Stomach (tissue), 9 donors: ENCODE data around the gene APLN. TPM values are rescaled to one million over a fixed set of nuclear protein-coding genes. Genes with fewer than 3 reads are reported as not detected.

Experiments used
- DNase-seq, 2 donors: peaks; one replicate each; pipeline versions ENCODE4 v3.0.0 to v3.0.0-alpha.2; 2013 to 2019
- H3K27ac ChIP-seq, 5 donors: fragments of 200-600 bp in 4 of 5; sonication (generic) in 4 of 5; one replicate each; pipeline ENCODE4 v1.5.1; 2013 to 2019; ENCODE audit warnings: mild to moderate bottlenecking in 1 of 5, moderate library complexity in 1 of 5
- H3K27me3 ChIP-seq, 3 donors: fragments of 200-600 bp; sonication (generic); one replicate each; pipeline ENCODE4 v1.5.1; 2017 to 2019; ENCODE audit warnings: mixed run types in 1 of 3
- H3K36me3 ChIP-seq, 4 donors: fragments of 200-600 bp; sonication (generic); 1 replicate in 3 of 4; 2 replicates in 1 of 4; pipeline ENCODE4 v1.5.1; 2016 to 2019
- H3K4me1 ChIP-seq, 4 donors: fragments of 200-600 bp; sonication (generic); one replicate each; pipeline ENCODE4 v1.5.1; 2016 to 2019
- H3K4me3 ChIP-seq, 4 donors: fragments of 200-600 bp; sonication (generic) in 3 of 4; one replicate each; pipeline ENCODE4 v1.5.1; 2016 to 2019; ENCODE audit warnings: mild to moderate bottlenecking in 1 of 4
- H3K9me3 ChIP-seq, 4 donors: fragments of 200-600 bp; sonication (generic); one replicate each; pipeline ENCODE4 v1.5.1; 2016 to 2019
- EP300 ChIP-seq: sonication (generic); formaldehyde crosslinking; IDR thresholded peaks from one replicate; pipeline ENCODE4 v1.6.1; 2017; ENCODE audit warnings: antibody characterized with exemption
- POLR2A ChIP-seq, 4 donors: fragments of 450-650 bp; IDR thresholded peaks; one replicate each; pipeline ENCODE4 v1.6.1; 2016; ENCODE audit warnings: antibody characterized with exemption in 4 of 4, control low read depth in 2 of 4, mild to moderate bottlenecking in 1 of 4, moderate library complexity in 1 of 4
- POLR2AphosphoS5 ChIP-seq, 3 donors: sonication (generic); formaldehyde crosslinking; IDR thresholded peaks; one replicate each; pipeline ENCODE4 v1.6.1; 2016; ENCODE audit warnings: antibody characterized with exemption in 3 of 3
- WGBS, 5 donors: extraction: QIAGEN DNeasy Blood & Tissue Kit in 3 of 5; methylation state at CpG; one replicate each; pipeline versions ENCODE4 v1.1.5 to v1.1.7; 2013 to 2018; 5-methylcytosine and 5-hydroxymethylcytosine counted together
- intact Hi-C: fragments of 100-400 bp; cut with DNase I; formaldehyde crosslinking; loops from one replicate; pipeline ENCODE4 v1.15.1; 2023; ENCODE audit warnings: low total_unique reads
- polyA plus RNA-seq, 3 donors: library from polyadenylated mRNA; stranded (reverse); fragments of 200-250 nt; gene quantifications; one replicate each; pipeline ENCODE4 v1.2.3, GENCODE V29; 2013
- total RNA-seq, 5 donors: library from RNA; depleted of rRNA; stranded (reverse); fragments of >200 nt; gene quantifications; one replicate each; pipeline versions ENCODE4 v1.1.0 to v1.2.3, GENCODE V29; 2014 to 2016
- TF ChIP-seq, protein P1 (sequence below), 7 experiments: fragments of 450-650 bp in 4 of 7; fragments of 200-600 bp in 3 of 7; sonication (generic) in 3 of 7; IDR thresholded peaks; one replicate each; pipeline ENCODE4 v1.5.1; 2016 to 2019; ENCODE audit warnings: antibody characterized with exemption in 7 of 7, control low read depth in 2 of 7, mild to moderate bottlenecking in 1 of 7
- donor health status: healthy with polysubstance abuse.
- donor health status: Bipolar disorder and iron deficiency.
- donor health status: healthy.

The APLN gene
- total and polyA plus RNA-seq, 8 donors, result 0.18 to 1.1 (median 0.37) TPM; not detected in 4

DNA sequence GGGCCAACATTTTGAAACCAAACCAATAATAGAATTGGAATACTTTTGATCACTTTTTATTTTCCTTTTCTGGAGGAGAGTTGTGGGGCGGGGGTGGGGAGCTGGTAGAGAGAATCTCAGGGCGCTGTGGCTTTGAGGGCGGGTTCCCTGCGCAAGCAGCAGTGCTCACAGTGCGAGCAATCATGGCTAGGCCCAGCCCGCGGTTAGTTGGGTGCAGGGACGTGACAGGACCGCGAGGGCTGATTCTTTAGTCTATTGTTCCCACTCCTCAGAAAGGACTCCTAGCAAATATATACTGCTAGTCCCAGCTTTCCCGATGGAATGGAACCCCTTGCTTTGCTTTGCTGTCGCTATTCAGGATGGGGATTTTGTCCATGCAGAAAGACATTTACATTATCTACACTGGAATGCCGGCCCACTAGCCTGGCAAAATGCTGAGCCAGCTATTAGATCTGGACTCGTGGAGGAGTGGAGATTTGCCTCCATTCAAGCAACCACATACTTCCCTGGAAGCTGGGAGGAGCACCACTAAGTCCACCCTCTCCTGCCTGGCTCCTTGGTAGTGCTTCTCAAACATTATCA lies 23.9 kb upstream of the APLN start:
- Histone ChIP-seq H3K27me3 (no peaks in the 10 kb centered on the region), H3K36me3 (no peaks in the 10 kb centered on the region), H3K9me3 (no peaks in the 10 kb centered on the region), H3K4me3 (peak overlapping the region; percentile 29 to 46 (median 43)), H3K4me1 (peaks cover 0 to 21% (median 7%) of the 10 kb centered on the region in 4 donors), H3K27ac (peak overlapping the region; percentile 78 to 88 (median 81))
- intact Hi-C loops, result no loop called here
- TF ChIP-seq POLR2AphosphoS5 (IDR thresholded peaks at IDR 0.05) (no peak), POLR2A (IDR thresholded peaks at IDR 0.05) (no peak), EP300 (no peak)
- 14 to 56% (median 26%) methylated on average over 3 to 14 of the region's 14 CpGs for WGBS, 5 donors
- DNase-seq, result peak; percentile 29 to 38

- TF ChIP-seq, protein P1, sequence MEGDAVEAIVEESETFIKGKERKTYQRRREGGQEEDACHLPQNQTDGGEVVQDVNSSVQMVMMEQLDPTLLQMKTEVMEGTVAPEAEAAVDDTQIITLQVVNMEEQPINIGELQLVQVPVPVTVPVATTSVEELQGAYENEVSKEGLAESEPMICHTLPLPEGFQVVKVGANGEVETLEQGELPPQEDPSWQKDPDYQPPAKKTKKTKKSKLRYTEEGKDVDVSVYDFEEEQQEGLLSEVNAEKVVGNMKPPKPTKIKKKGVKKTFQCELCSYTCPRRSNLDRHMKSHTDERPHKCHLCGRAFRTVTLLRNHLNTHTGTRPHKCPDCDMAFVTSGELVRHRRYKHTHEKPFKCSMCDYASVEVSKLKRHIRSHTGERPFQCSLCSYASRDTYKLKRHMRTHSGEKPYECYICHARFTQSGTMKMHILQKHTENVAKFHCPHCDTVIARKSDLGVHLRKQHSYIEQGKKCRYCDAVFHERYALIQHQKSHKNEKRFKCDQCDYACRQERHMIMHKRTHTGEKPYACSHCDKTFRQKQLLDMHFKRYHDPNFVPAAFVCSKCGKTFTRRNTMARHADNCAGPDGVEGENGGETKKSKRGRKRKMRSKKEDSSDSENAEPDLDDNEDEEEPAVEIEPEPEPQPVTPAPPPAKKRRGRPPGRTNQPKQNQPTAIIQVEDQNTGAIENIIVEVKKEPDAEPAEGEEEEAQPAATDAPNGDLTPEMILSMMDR (IDR thresholded peaks at IDR 0.05), result no peak
- Histone ChIP-seq H3K27me3 (no peaks in the 10 kb centered on the region), H3K4me1 (no peaks in the 10 kb centered on the region), H3K9me3 (peaks cover 0 to 16% (median 5%) of the 10 kb centered on the region in 4 donors), H3K4me3 (no peak overlapping the region), H3K27ac (no peak overlapping the region), H3K36me3 (no peaks in the 10 kb centered on the region)
- intact Hi-C loops, result no loop called here
- no peak for DNase-seq
Measured at GRCh38 chrX:129667412-129667811, 12.7 kb upstream of the APLN start.

- Histone ChIP-seq H3K27me3 (no peaks in the 10 kb centered on the region), H3K27ac (no peak overlapping the region), H3K4me3 (no peak overlapping the region), H3K4me1 (no peaks in the 10 kb centered on the region), H3K36me3 (no peaks in the 10 kb centered on the region), H3K9me3 (peaks cover 0 to 16% (median 2%) of the 10 kb centered on the region in 4 donors)
- TF ChIP-seq POLR2AphosphoS5 (IDR thresholded peaks at IDR 0.05), result no peak
- no peak for TF ChIP-seq EP300
- TF ChIP-seq, protein P1 (IDR thresholded peaks at IDR 0.05), result no peak
- TF ChIP-seq POLR2A (IDR thresholded peaks at IDR 0.05), result no peak
- intact Hi-C loops, result no loop called here
- no peak for DNase-seq
- 33 to 44% (median 37%) methylated on average over 7 of the region's 7 CpGs for WGBS, 5 donors
Measured at GRCh38 chrX:129665916-129666644, 11.3 kb upstream of the APLN start.

- intact Hi-C loops, result no loop called here
- peaks cover 0 to 11% (median 2%) of the 10 kb centered on the region in 4 donors for H3K9me3 ChIP-seq
- no peaks in the 10 kb centered on the region for H3K4me1 ChIP-seq
- no peak for DNase-seq
- H3K27ac ChIP-seq, result no peak overlapping the region
- WGBS, 5 donors, result 41 to 62% (median 52%) methylated on average over 3 of the region's 3 CpGs
- TF ChIP-seq POLR2AphosphoS5 (IDR thresholded peaks at IDR 0.05), result no peak
- TF ChIP-seq EP300, result no peak
- TF ChIP-seq, protein P1 (IDR thresholded peaks at IDR 0.05), result no peak
- no peak for TF ChIP-seq POLR2A (IDR thresholded peaks at IDR 0.05)
- H3K27me3 ChIP-seq, result no peaks in the 10 kb centered on the region
- H3K4me3 ChIP-seq, result no peak overlapping the region
- no peaks in the 10 kb centered on the region for H3K36me3 ChIP-seq
Measured at GRCh38 chrX:129663171-129663570, 8.4 kb upstream of the APLN start.

DNA sequence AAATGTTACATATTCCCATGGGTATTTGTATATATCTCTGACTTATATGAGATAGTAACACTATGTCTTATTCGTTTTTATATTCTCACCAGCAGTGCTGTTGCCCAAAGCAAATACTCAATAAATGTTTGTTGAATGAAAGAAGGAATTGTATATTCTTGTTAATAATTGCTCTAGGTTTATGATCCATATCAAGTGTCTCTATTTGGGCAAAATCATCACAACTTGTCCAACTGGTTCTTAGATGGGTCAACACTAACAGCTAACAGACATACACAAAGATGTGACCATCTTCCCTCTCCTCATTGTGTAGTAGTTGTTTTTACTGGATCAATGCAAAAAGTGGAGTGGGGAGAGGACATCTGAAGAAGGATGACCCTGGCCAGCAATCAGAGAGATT lies 6.6 kb upstream of the APLN start:
- no peaks in the 10 kb centered on the region for H3K36me3 ChIP-seq
- no peak overlapping the region for H3K4me3 ChIP-seq
- whole genome bisulfite sequencing, 5 donors, result 35 to 55% (median 48%) methylated on average over 1 of the region's 1 CpG
- no peak for TF ChIP-seq POLR2AphosphoS5 (IDR thresholded peaks at IDR 0.05)
- TF ChIP-seq, protein P1 (IDR thresholded peaks at IDR 0.05), result no peak
- no peak for TF ChIP-seq EP300
- no peak for TF ChIP-seq POLR2A (IDR thresholded peaks at IDR 0.05)
- H3K27me3 ChIP-seq, result no peaks in the 10 kb centered on the region
- intact Hi-C loops, result no loop called here
- DNase-seq, result no peak
- no peaks in the 10 kb centered on the region for H3K9me3 ChIP-seq
- H3K27ac ChIP-seq, result no peak overlapping the region
- H3K4me1 ChIP-seq, result no peaks in the 10 kb centered on the region
